Activated CD4-positive, alpha-beta T cell treated with anti-CD3 and anti-CD28 coated beads for 36 hours (primary cell): ENCODE data around the gene GABRR2. TPM values are rescaled to one million over a fixed set of nuclear protein-coding genes. Genes with fewer than 3 reads are reported as not detected.
"Not testable (repeated sequence)": the region's sequence is repeated elsewhere in the genome, so short reads cannot be mapped to it uniquely, and the experiment has no call there.

ENCODE experiments used
- ATAC-seq: fragments of 200-7000 bp; cut with Tn5 transposase; one replicate; pipeline ENCODE4 v1.10.0; 2021; ENCODE audit warnings: mild to moderate bottlenecking, moderate library complexity
- CTCF ChIA-PET: fragments of 350-600 bp; sonication (Branson Sonifier 250); formaldehyde crosslinking; loops from one replicate; lab custom pipeline; 2021; ENCODE audit warnings: antibody characterized with exemption; lab: Charles Lee
- POLR2A ChIA-PET: fragments of 350-600 bp; sonication (Branson Sonifier 250); formaldehyde crosslinking; loops from one replicate; lab custom pipeline; 2021; ENCODE audit warnings: antibody characterized with exemption, inconsistent platforms; lab: Charles Lee
- DNase-seq: peaks from one replicate; pipeline ENCODE4 v3.0.0-alpha.2; 2020
- H3K27ac Mint-ChIP-seq: one replicate; pipeline ENCODE4 v1.8.0; 2021; ENCODE audit warnings: mixed read lengths
- H3K27me3 Mint-ChIP-seq: one replicate; pipeline ENCODE4 v1.8.0; 2021; ENCODE audit warnings: mixed read lengths
- H3K36me3 Mint-ChIP-seq: one replicate; pipeline ENCODE4 v1.8.0; 2021; ENCODE audit warnings: low read depth, mixed read lengths
- H3K4me1 Mint-ChIP-seq: one replicate; pipeline ENCODE4 v1.8.0; 2021; ENCODE audit warnings: mixed read lengths
- H3K4me3 Mint-ChIP-seq: one replicate; pipeline ENCODE4 v1.8.0; 2021; ENCODE audit warnings: mild to moderate bottlenecking, moderate library complexity, mixed read lengths
- H3K9me3 Mint-ChIP-seq: one replicate; pipeline ENCODE4 v1.8.0; 2021; ENCODE audit warnings: low read depth, mixed read lengths
- intact Hi-C, 2 experiments: fragments of 100-400 bp; cut with DNase I in 1 of 2; cut with micrococcal nuclease in 1 of 2; formaldehyde crosslinking; loops; one replicate each; pipeline versions ENCODE4 v1.14.2 to v1.15.1; 2022 to 2024; cut with DNase I, micrococcal nuclease
- total RNA-seq, 2 experiments: library from RNA; stranded (reverse); gene quantifications; one replicate each; pipeline ENCODE4 v1.2.3, GENCODE V29; 2021

The GABRR2 gene
- total RNA-seq, 2 experiments from 2014 or later = 0.14 to 0.49 TPM

- Mint-ChIP-seq H3K4me3 (no peak overlapping the region), H3K9me3 (no peaks in the 10 kb centered on the region), H3K36me3 (no peaks in the 10 kb centered on the region), H3K4me1 (no peaks in the 10 kb centered on the region), H3K27ac (no peak overlapping the region), H3K27me3 (no peaks in the 10 kb centered on the region)
- DNase-seq (no peak), ATAC-seq (no peak)
- POLR2A ChIA-PET = no interaction called here
- CTCF ChIA-PET = no interaction called here
- intact Hi-C loops = no loop called here
Measured at GRCh38 chr6:89308525-89309395, 6.3 kb downstream of the GABRR2 start.

GRCh38 chr6:89304517-89304916 lies 10.6 kb downstream of the GABRR2 start:
- DNase-seq, ATAC-seq, H3K27ac Mint-ChIP-seq, H3K9me3 Mint-ChIP-seq, CTCF ChIA-PET, H3K4me1 Mint-ChIP-seq, H3K27me3 Mint-ChIP-seq, H3K4me3 Mint-ChIP-seq, intact Hi-C loops, H3K36me3 Mint-ChIP-seq, POLR2A ChIA-PET: not testable (repeated sequence)

- Mint-ChIP-seq H3K36me3 (no peaks in the 10 kb centered on the region), H3K27me3 (no peaks in the 10 kb centered on the region), H3K4me1 (peaks cover 15% of the 10 kb centered on the region), H3K27ac (no peak overlapping the region), H3K9me3 (no peaks in the 10 kb centered on the region), H3K4me3 (no peak overlapping the region)
- DNase-seq (no peak), ATAC-seq (no peak)
- POLR2A ChIA-PET = no interaction called here
- intact Hi-C loops = no loop called here
- CTCF ChIA-PET = no interaction called here
Measured at GRCh38 chr6:89302936-89303335, 12.2 kb downstream of the GABRR2 start.

- DNase-seq (no peak), ATAC-seq (no peak)
- Mint-ChIP-seq H3K4me1 (peaks cover 21% of the 10 kb centered on the region), H3K36me3 (no peaks in the 10 kb centered on the region), H3K27ac (no peak overlapping the region), H3K27me3 (no peaks in the 10 kb centered on the region), H3K9me3 (no peaks in the 10 kb centered on the region), H3K4me3 (no peak overlapping the region)
- ChIA-PET CTCF (no interaction called here), POLR2A (no interaction called here)
- intact Hi-C loops = no loop called here
Measured at GRCh38 chr6:89302195-89302770, 12.8 kb downstream of the GABRR2 start.

GRCh38 chr6:89301586-89302194 lies 13.4 kb downstream of the GABRR2 start:
- intact Hi-C loops = no loop called here
- no peaks in the 10 kb centered on the region for H3K36me3 Mint-ChIP-seq
- no peaks in the 10 kb centered on the region for H3K27me3 Mint-ChIP-seq
- no peaks in the 10 kb centered on the region for H3K9me3 Mint-ChIP-seq
- no peak overlapping the region for H3K27ac Mint-ChIP-seq
- ChIA-PET POLR2A (no interaction called here), CTCF (no interaction called here)
- DNase-seq = no peak
- H3K4me1 Mint-ChIP-seq = peaks cover 21% of the 10 kb centered on the region
- ATAC-seq = no peak
- H3K4me3 Mint-ChIP-seq = no peak overlapping the region

GRCh38 chr6:89299466-89299850 lies 15.6 kb downstream of the GABRR2 start:
- Mint-ChIP-seq H3K27me3 (no peaks in the 10 kb centered on the region), H3K9me3 (no peaks in the 10 kb centered on the region), H3K36me3 (no peaks in the 10 kb centered on the region), H3K4me1 (peaks cover 21% of the 10 kb centered on the region), H3K27ac (no peak overlapping the region), H3K4me3 (no peak overlapping the region)
- ATAC-seq = no peak
- DNase-seq = no peak
- ChIA-PET POLR2A (no interaction called here), CTCF (no interaction called here)
- intact Hi-C loops = loop anchor here (2.0 kb wide), 2 partner anchors 53 to 155 kb away; partner anchors contain the start of gene UBE2J1 (in 1 of the 2)

- Mint-ChIP-seq H3K4me1 (peaks cover 21% of the 10 kb centered on the region), H3K4me3 (no peak overlapping the region), H3K9me3 (no peaks in the 10 kb centered on the region), H3K27ac (peak overlapping the region; percentile 72), H3K36me3 (no peaks in the 10 kb centered on the region), H3K27me3 (no peaks in the 10 kb centered on the region)
- intact Hi-C loops = loop anchor here (1.0 to 2.0 kb wide), 4 partner anchors 53 to 219 kb away; partner anchors contain the start of genes UBE2J1 (in 2 of the 2) and PNRC1 (in 1 of the 2)
- peak; percentile 72 for DNase-seq
- ChIA-PET CTCF (interaction anchor here (0.9 to 1.5 kb wide), 3 partner anchors 21 to 155 kb away, joined by 3 to 5 read pairs (median 4); no protein-coding TSS in a partner anchor), POLR2A (interaction anchor here (1.4 kb wide), 1 partner anchor 154 kb away, joined by 4 read pairs; no protein-coding TSS in a partner anchor)
- peak; percentile 72 for ATAC-seq
Measured at GRCh38 chr6:89298680-89299465, 16.2 kb downstream of the GABRR2 start.

GRCh38 chr6:89297695-89298351 lies 17.3 kb downstream of the GABRR2 start:
- Mint-ChIP-seq H3K4me3 (peak overlapping the region; percentile 35), H3K27ac (peak overlapping the region; percentile 72), H3K9me3 (no peaks in the 10 kb centered on the region), H3K27me3 (no peaks in the 10 kb centered on the region), H3K36me3 (no peaks in the 10 kb centered on the region), H3K4me1 (peaks cover 21% of the 10 kb centered on the region)
- ATAC-seq (peak; percentile 77), DNase-seq (peak; percentile 85)
- ChIA-PET CTCF (interaction anchor here (0.6 to 1.5 kb wide), 6 partner anchors 20 to 154 kb away, joined by 3 to 5 read pairs (median 3); no protein-coding TSS in a partner anchor), POLR2A (interaction anchor here (0.7 to 1.4 kb wide), 6 partner anchors 54 to 217 kb away, joined by 3 to 9 read pairs (median 4); partner anchors contain the start of genes PM20D2, PNRC1 and UBE2J1)
- intact Hi-C loops = loop anchor here (1.0 to 2.0 kb wide), 4 partner anchors 54 to 218 kb away; partner anchors contain the start of genes UBE2J1 (in 2 of the 2) and PNRC1 (in 1 of the 2)

GRCh38 chr6:89295981-89296380 lies 19.1 kb downstream of the GABRR2 start:
- Mint-ChIP-seq H3K36me3 (no peaks in the 10 kb centered on the region), H3K27me3 (no peaks in the 10 kb centered on the region), H3K9me3 (no peaks in the 10 kb centered on the region), H3K4me1 (peaks cover 21% of the 10 kb centered on the region), H3K27ac (no peak overlapping the region), H3K4me3 (no peak overlapping the region)
- no peak for DNase-seq
- POLR2A ChIA-PET = no interaction called here
- intact Hi-C loops = no loop called here
- CTCF ChIA-PET = no interaction called here
- ATAC-seq = no peak

- H3K4me3 Mint-ChIP-seq, H3K36me3 Mint-ChIP-seq, H3K27ac Mint-ChIP-seq, ATAC-seq, DNase-seq, H3K27me3 Mint-ChIP-seq, intact Hi-C loops, H3K9me3 Mint-ChIP-seq, POLR2A ChIA-PET, CTCF ChIA-PET: not testable (repeated sequence)
- H3K4me1 Mint-ChIP-seq = peaks cover 21% of the 10 kb centered on the region
Measured at GRCh38 chr6:89295116-89295515, 20.0 kb downstream of the GABRR2 start.
